ENCODE data around the gene NPY.

DNA sequence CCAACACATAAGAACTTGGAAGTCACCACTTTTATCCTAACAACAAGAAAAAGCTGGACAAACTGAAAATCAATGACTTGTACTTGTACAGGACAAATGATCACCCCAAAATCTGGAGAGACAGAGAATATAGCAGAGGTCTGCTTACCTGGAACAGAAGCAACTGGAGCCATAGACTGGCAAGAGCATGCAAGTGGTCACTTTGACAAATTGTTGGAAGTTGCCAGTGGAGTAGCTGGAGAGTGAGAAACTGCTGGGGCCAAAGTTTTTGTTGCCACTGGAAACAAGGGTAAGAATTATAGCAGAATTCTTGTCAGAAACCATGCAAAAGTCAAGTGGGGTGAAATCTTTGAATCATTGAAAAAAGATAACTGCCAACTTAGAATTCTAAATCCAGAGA, 35.2 kb downstream of the NPY start:
- TF ChIP-seq CTCF (IDR thresholded peaks at IDR 0.05) (no peak), POLR2AphosphoS5 (IDR thresholded peaks at IDR 0.05; ENCODE audit: low read depth, low read length) (no peak), REST (IDR thresholded peaks at IDR 0.05; ENCODE audit: insufficient read depth in 1 of 2, low read depth in 2 of 2, low read length in 1 of 2) (no peak), SIN3A (IDR thresholded peaks at IDR 0.05; ENCODE audit: borderline replicate concordance, insufficient read depth, low read depth, low read length) (no peak), TCF7L2 (IDR thresholded peaks at IDR 0.05; ENCODE audit: low read depth, low read length) (no peak)

Measured in Panc1 (cell line).